ENCODE results near the gene TMEM258. TPM values are rescaled to one million over a fixed set of nuclear protein-coding genes. Genes with fewer than 3 reads are reported as not detected.

Gene TMEM258
- total RNA-seq, 5 donors from 2014 or later (not counting 1 experiment from before 2014, with no cell fraction given): 68.1 to 96.0 (median 87.8) TPM

GRCh38 chr11:61747967-61748285 is 44.5 kb downstream of the TMEM258 start:
- H3K4me3 Mint-ChIP-seq: no peak overlapping the region
- Histone ChIP-seq H3K27ac (ENCODE audit: low read length) (no peak overlapping the region), H3K36me3 (ENCODE audit: control insufficient read depth in 2 of 2, extremely low read depth in 1 of 2, insufficient read depth in 1 of 2, low read length in 1 of 2) (no peaks in the 10 kb centered on the region), H3K4me3 (ENCODE audit: control insufficient read depth in 1 of 2, extremely low read depth in 1 of 2, low read length in 1 of 2) (no peak overlapping the region), H3K9me3 (no peaks in the 10 kb centered on the region), H3K27me3 (replicated peaks in 1 of 2; ENCODE audit: control insufficient read depth in 2 of 2, extremely low read depth in 1 of 2, insufficient read depth in 2 of 2, low read length in 1 of 2) (peaks cover 0 to 51% of the 10 kb centered on the region in 2 experiments), H3K4me1 (ENCODE audit: control insufficient read depth in 1 of 2, extremely low read depth in 1 of 2, insufficient read depth in 2 of 2, low read length in 2 of 2) (peaks cover 0 to 14% of the 10 kb centered on the region in 2 experiments)
- WGBS (ENCODE audit: insufficient coverage): 58% methylated on average over 2 of the region's 3 CpGs
- ChIA-PET CTCF (no interaction called here), POLR2A (no interaction called here)
- peaks cover 2 to 10% (median 7%) of the 10 kb centered on the region in 3 donors for H3K4me1 Mint-ChIP-seq
- H3K36me3 Mint-ChIP-seq: no peaks in the 10 kb centered on the region
- ATAC-seq (replicated peaks in 1 of 4) (no peak), DNase-seq (no peak)
- peaks cover 15 to 26% of the 10 kb centered on the region in 2 donors for H3K27me3 Mint-ChIP-seq
- no peak overlapping the region for H3K27ac Mint-ChIP-seq
- no peaks in the 10 kb centered on the region for H3K9me3 Mint-ChIP-seq

GRCh38 chr11:61747192-61747966 is 45.0 kb downstream of the TMEM258 start:
- H3K9me3 Mint-ChIP-seq: no peaks in the 10 kb centered on the region
- H3K4me1 Mint-ChIP-seq: peaks cover 0 to 9% (median 5%) of the 10 kb centered on the region in 3 donors
- no peaks in the 10 kb centered on the region for H3K36me3 Mint-ChIP-seq
- no peak overlapping the region for H3K4me3 Mint-ChIP-seq
- Histone ChIP-seq H3K27ac (ENCODE audit: low read length) (no peak overlapping the region), H3K9me3 (no peaks in the 10 kb centered on the region), H3K27me3 (replicated peaks in 1 of 2; ENCODE audit: control insufficient read depth in 2 of 2, extremely low read depth in 1 of 2, insufficient read depth in 2 of 2, low read length in 1 of 2) (peaks cover 0 to 47% of the 10 kb centered on the region in 2 experiments), H3K4me1 (ENCODE audit: control insufficient read depth in 1 of 2, extremely low read depth in 1 of 2, insufficient read depth in 2 of 2, low read length in 2 of 2) (peaks cover 0 to 10% of the 10 kb centered on the region in 2 experiments), H3K4me3 (ENCODE audit: control insufficient read depth in 1 of 2, extremely low read depth in 1 of 2, low read length in 1 of 2) (no peak overlapping the region), H3K36me3 (ENCODE audit: control insufficient read depth in 2 of 2, extremely low read depth in 1 of 2, insufficient read depth in 1 of 2, low read length in 1 of 2) (no peaks in the 10 kb centered on the region)
- 82% methylated on average over 11 of the region's 19 CpGs for WGBS (ENCODE audit: insufficient coverage)
- ChIA-PET POLR2A (no interaction called here), CTCF (interaction anchor here (0.5 to 0.6 kb wide), 2 partner anchors 75 to 564 kb away, joined by 3 to 5 read pairs; no protein-coding TSS in a partner anchor)
- H3K27me3 Mint-ChIP-seq: peaks cover 14 to 24% of the 10 kb centered on the region in 2 donors
- peak; percentile 25 to 33 (median 28) for ATAC-seq (replicated peaks in 1 of 4)
- DNase-seq: peak in 21 of 35 experiments; percentile 7 to 53 (median 21)
- no peak overlapping the region for H3K27ac Mint-ChIP-seq

- POLR2A ChIA-PET: interaction anchor here in 1 of 2 donors (0.5 kb wide), 1 partner anchor 165 kb away, joined by 3 read pairs; no protein-coding TSS in a partner anchor
- no peak for DNase-seq
- Mint-ChIP-seq H3K4me1 (peaks cover 0 to 6% (median 2%) of the 10 kb centered on the region in 3 donors), H3K36me3 (no peaks in the 10 kb centered on the region), H3K27me3 (peaks cover 14 to 22% of the 10 kb centered on the region in 2 donors), H3K27ac (no peak overlapping the region), H3K9me3 (no peaks in the 10 kb centered on the region), H3K4me3 (no peak overlapping the region)
- H3K27me3 ChIP-seq (replicated peaks in 1 of 2; ENCODE audit: control insufficient read depth in 2 of 2, extremely low read depth in 1 of 2, insufficient read depth in 2 of 2, low read length in 1 of 2): peaks cover 0 to 41% of the 10 kb centered on the region in 2 experiments
- no peaks in the 10 kb centered on the region for H3K9me3 ChIP-seq
- H3K27ac ChIP-seq (ENCODE audit: low read length): no peak overlapping the region
- WGBS (ENCODE audit: insufficient coverage): 83% methylated on average over 8 of the region's 19 CpGs
- H3K4me1 ChIP-seq (ENCODE audit: control insufficient read depth in 1 of 2, extremely low read depth in 1 of 2, insufficient read depth in 2 of 2, low read length in 2 of 2): peaks cover 0 to 5% of the 10 kb centered on the region in 2 experiments
- CTCF ChIA-PET: interaction anchor here (0.5 to 0.7 kb wide), 3 partner anchors 33 to 565 kb away, joined by 3 to 10 read pairs (median 5); no protein-coding TSS in a partner anchor
- no peak for ATAC-seq (replicated peaks in 1 of 4)
- no peak overlapping the region for H3K4me3 ChIP-seq (ENCODE audit: control insufficient read depth in 1 of 2, extremely low read depth in 1 of 2, low read length in 1 of 2)
- no peaks in the 10 kb centered on the region for H3K36me3 ChIP-seq (ENCODE audit: control insufficient read depth in 2 of 2, extremely low read depth in 1 of 2, insufficient read depth in 1 of 2, low read length in 1 of 2)
Measured at GRCh38 chr11:61746442-61747191, 45.8 kb downstream of the TMEM258 start.

- ChIA-PET CTCF (no interaction called here), POLR2A (interaction anchor here in 1 of 2 donors (0.5 kb wide), 1 partner anchor 164 kb away, joined by 3 read pairs; no protein-coding TSS in a partner anchor)
- H3K27me3 Mint-ChIP-seq: peaks cover 9 to 15% of the 10 kb centered on the region in 2 donors
- 92% methylated on average over 13 of the region's 15 CpGs for WGBS (ENCODE audit: insufficient coverage)
- no peak overlapping the region for H3K4me3 ChIP-seq (ENCODE audit: control insufficient read depth in 1 of 2, extremely low read depth in 1 of 2, low read length in 1 of 2)
- H3K4me1 ChIP-seq (ENCODE audit: control insufficient read depth in 1 of 2, extremely low read depth in 1 of 2, insufficient read depth in 2 of 2, low read length in 2 of 2): peaks cover 0 to 5% of the 10 kb centered on the region in 2 experiments
- peaks cover 0 to 1% (median 0%) of the 10 kb centered on the region in 3 donors for H3K4me1 Mint-ChIP-seq
- H3K36me3 ChIP-seq (ENCODE audit: control insufficient read depth in 2 of 2, extremely low read depth in 1 of 2, insufficient read depth in 1 of 2, low read length in 1 of 2): no peaks in the 10 kb centered on the region
- H3K36me3 Mint-ChIP-seq: no peaks in the 10 kb centered on the region
- no peak overlapping the region for H3K27ac Mint-ChIP-seq
- DNase-seq (no peak), ATAC-seq (replicated peaks in 1 of 4) (no peak)
- H3K27me3 ChIP-seq (replicated peaks in 1 of 2; ENCODE audit: control insufficient read depth in 2 of 2, extremely low read depth in 1 of 2, insufficient read depth in 2 of 2, low read length in 1 of 2): peaks cover 0 to 34% of the 10 kb centered on the region in 2 experiments
- no peak overlapping the region for H3K27ac ChIP-seq (ENCODE audit: low read length)
- no peak overlapping the region for H3K4me3 Mint-ChIP-seq
- H3K9me3 ChIP-seq: no peaks in the 10 kb centered on the region
- no peaks in the 10 kb centered on the region for H3K9me3 Mint-ChIP-seq
Measured at GRCh38 chr11:61745781-61746441, 46.5 kb downstream of the TMEM258 start.

GRCh38 chr11:61744609-61745156 is 47.7 kb downstream of the TMEM258 start:
- Mint-ChIP-seq H3K4me1 (no peaks in the 10 kb centered on the region), H3K9me3 (no peaks in the 10 kb centered on the region), H3K27ac (no peak overlapping the region), H3K36me3 (no peaks in the 10 kb centered on the region), H3K4me3 (no peak overlapping the region), H3K27me3 (peaks cover 5 to 7% of the 10 kb centered on the region in 2 donors)
- no peak overlapping the region for H3K27ac ChIP-seq (ENCODE audit: low read length)
- H3K4me3 ChIP-seq (ENCODE audit: control insufficient read depth in 1 of 2, extremely low read depth in 1 of 2, low read length in 1 of 2): no peak overlapping the region
- ChIA-PET CTCF (interaction anchor here in 1 of 2 donors (0.5 kb wide), 1 partner anchor 364 kb away, joined by 5 read pairs; no protein-coding TSS in a partner anchor), POLR2A (no interaction called here)
- 93% methylated on average over 6 of the region's 10 CpGs for WGBS (ENCODE audit: insufficient coverage)
- ATAC-seq (replicated peaks in 1 of 4) (no peak), DNase-seq (no peak)
- H3K27me3 ChIP-seq (replicated peaks in 1 of 2; ENCODE audit: control insufficient read depth in 2 of 2, extremely low read depth in 1 of 2, insufficient read depth in 2 of 2, low read length in 1 of 2): peaks cover 0 to 23% of the 10 kb centered on the region in 2 experiments
- H3K9me3 ChIP-seq: no peaks in the 10 kb centered on the region
- H3K4me1 ChIP-seq (ENCODE audit: control insufficient read depth in 1 of 2, extremely low read depth in 1 of 2, insufficient read depth in 2 of 2, low read length in 2 of 2): peaks cover 0 to 5% of the 10 kb centered on the region in 2 experiments
- no peaks in the 10 kb centered on the region for H3K36me3 ChIP-seq (ENCODE audit: control insufficient read depth in 2 of 2, extremely low read depth in 1 of 2, insufficient read depth in 1 of 2, low read length in 1 of 2)
